ENCODE data around the gene PPP4R1.
"Not testable (repeated sequence)": the region's sequence is repeated elsewhere in the genome, so short reads cannot be mapped to it uniquely, and the experiment has no call there.

Gene PPP4R1

DNA sequence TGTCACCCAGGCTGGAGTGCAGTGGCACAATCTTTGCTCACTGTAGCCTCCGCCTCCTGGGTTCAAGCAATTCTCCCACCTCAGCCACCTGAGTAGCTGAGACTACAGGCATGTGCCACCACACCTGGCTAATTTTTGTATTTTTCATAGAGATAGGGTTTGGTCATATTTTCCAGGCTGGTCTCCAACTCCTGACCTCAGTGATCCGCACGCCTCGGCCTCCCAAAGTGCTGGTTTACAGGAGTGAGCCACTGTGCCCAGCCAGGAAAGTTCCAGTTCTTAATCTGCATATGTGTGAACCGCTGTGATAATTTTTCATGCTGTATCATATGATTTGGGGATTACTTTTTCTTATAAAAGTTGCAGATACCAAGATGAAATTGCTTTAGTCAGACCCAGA is 14.6 kb upstream of the PPP4R1 start:
- no peak for DNase-seq (ENCODE audit: low spot score)

DNA sequence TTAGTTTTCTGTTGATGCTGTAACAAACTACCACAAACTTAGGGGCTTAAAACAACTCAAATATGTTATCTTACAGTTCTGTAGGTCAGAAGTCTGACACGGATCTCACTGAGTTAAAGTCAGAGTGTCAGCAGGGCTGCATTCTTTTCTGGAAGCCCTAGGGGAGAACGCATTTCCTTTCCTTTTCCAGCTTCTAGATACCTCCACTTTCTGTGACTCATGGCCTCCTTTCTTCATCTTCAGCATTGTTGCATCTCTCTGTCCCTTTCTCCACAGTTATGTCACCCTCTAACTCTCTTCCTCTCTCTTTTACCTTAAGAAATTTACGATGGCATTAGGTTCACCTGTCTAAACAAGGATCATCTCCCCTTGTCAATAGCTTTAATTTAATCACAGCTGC is 13.3 kb upstream of the PPP4R1 start:
- DNase-seq (ENCODE audit: low spot score), result peak; percentile 59

DNA sequence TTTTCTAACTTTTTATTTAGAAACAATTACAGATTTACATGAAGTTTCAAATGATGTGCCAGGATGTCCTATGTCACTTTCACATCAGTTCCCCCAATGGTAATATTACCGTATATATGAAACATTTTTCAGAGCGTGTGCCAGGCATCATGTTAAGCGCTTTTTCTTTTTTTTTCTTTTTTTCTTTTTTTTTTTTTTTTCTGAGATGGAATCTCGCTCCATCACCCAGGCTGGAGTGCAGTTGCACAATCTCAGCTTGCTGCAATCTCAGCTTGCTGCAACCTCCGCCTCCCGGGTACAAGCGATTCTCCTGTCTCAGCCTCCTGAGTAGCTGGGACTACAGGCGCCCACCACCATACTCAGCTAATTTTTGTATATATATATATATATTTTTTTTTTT is 5.6 kb upstream of the PPP4R1 start:
- no peak for DNase-seq (ENCODE audit: low spot score)

DNA sequence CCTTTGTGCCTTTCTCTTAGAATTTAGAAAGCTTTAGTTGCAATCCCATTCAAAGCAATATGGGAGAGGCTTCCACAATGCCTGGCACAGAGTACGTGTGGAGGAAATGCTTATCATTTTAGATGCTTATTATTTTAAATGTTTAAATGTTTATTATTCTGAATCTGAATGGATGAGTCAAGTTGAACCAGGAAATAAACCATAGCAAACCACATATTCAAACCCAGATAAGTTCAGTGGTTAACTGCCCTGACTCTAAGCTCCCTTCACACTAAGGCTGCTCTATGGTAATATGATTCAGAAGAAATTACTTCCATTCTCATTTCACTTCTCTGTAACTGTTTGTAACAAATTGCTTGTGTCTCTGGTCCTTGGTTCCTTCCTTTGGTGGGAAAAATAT is 5.2 kb upstream of the PPP4R1 start:
- DNase-seq (ENCODE audit: low spot score), result peak; percentile 66

DNA sequence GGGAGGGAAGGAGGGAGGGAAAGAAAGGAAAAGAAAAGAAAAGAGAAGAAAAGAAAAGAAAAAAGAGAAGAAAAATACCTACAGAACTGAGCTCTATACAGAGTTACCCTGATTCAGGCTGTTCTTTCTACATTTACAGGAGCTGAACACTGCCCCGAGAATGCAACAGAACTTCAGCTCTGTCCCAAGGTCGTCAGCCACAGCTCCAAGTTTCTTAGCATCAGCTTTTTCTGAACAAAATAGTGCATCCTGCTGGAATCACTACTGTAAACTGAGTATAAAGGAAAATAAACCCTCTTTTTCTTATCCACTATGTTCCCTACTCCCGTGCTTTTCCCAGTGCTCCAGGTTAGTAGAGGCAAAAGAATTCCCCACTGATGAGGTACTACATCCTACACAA is 4.7 kb upstream of the PPP4R1 start:
- no peak for DNase-seq (ENCODE audit: low spot score)

DNA sequence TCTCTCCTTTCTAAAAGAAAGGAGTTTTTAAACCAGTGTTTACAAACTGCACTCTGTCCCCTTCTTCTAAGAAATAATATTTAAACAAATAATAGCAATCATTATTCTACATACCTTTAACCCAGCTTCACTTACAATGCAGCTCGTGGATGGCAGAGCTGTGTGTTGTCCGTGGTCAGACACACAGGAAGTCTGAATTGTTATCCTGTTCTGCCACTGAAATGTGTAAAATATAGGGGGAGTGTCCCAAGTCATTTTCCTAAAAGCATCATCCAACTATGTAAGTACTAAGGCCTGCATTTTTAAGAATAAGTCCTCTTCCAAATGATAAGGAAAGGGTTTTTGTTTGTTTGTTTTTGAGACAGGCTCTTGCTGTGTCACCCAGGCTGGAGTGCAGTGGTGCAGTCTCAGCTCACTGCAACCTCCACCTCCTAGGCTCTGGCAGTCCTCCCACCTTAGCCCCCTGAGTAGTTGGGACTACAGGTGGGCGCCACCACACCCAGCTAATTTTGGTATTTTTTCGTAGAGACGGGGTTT is 2.7 kb upstream of the PPP4R1 start:
- DNase-seq (ENCODE audit: low spot score), result peak; percentile 19

DNA sequence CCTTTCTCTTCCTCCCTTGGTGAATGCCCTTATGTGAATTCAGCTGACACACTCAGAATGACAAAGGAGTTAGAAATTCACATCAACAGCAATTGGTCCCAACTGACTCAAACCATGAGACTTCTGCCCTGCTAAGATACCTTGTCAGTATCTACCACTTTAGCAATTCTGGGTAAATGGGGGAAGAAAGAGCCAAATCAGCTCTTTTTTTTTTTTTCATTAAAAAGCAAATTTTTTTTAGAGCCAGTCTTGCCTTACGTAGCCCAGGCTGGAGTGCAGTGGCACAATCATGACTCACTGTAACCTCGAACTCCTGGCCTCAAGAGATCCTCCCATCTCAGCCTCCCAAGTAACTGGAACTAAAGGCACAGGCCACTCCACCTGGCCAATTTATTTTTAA is 1.7 kb upstream of the PPP4R1 start:
- DNase-seq (ENCODE audit: low spot score), result peak; percentile 73

DNA sequence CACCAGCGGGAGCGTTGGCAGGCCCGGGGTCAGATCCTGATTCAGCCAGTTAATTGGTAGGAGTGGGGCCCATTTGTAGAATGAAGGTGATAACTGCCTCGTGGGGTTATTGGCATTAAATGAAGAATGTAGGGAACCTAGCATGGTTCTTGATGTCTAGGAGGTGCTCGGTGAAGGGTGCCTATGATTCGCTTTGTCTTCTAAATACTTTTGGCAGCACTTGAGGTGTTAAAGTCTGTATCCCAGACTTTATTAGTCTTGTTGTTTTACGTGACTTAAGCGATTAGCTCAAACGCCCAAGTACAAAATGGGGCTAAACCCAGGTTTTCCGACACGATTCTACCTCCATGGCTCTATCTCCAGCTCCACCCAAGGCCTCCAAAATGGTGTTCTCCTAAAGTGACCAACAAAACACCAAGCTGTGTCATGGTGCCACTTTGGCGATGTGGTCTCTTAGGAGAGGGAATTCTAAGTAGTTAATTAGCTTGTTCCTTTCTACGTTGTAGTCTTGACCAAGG is 980 bp upstream of the PPP4R1 start:
- DNase-seq (ENCODE audit: low spot score), result no peak

DNA sequence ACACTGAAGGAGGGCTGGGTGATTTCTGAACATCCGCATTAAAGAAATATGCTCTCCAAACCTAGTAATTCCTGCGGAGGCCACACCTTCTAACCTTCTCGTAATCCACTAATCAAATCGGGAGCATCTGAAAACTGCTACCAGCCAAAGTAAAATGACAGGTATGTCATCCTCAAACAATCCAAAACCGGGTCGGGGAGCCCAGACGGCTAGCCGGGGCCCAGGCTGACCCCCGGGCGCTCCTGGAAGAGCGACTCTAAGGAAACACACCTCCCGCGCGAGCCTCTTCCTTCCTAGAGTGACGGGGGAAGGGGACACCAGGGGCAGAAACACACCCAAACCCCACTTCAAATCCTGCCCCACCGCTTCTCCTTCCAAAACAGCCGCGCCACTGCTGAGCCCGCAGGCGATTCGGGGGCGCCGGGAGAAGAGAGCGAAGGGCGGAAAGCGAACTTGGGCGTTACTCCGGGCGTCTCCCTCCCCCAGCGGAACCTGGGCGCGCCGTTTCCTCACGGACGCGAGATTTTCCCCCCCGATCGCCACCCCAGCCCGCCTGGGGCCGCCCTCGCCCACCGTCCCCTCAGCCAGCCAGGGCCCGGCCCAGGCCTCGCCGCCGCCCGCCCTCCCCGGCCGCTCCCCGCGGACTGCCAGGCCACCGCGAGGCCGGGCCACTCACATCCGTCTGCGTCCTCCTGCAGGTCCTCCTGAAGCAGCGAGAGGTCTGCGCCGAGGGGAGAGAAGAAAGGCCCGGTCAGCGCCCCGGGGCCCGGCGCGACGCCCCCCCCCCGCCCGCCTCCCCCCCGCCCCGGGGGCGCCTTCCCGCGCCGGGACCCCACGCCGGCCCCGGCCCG is 584 bp downstream of the PPP4R1 start:
- DNase-seq (ENCODE audit: low spot score), result peak; percentile 57

DNA sequence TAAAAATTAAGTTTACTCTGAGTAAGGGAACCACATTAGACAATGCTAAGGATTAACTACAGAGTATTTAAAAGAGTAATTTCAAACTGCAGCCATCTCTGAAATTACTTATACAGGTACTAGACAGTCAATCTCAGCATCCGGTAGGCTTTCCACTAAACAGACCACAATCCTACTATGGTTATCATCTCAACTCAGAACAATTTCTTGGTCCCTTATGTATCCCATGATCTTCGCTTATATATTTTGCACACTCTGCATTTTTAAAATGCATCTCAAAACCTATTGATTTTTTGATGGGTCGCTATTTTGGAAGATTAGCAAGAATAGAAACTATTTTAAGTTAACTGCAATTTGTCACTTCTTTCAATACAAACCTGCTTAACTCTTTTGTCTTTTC is 1.4 kb downstream of the PPP4R1 start:
- peak; percentile 14 for DNase-seq (ENCODE audit: low spot score)

DNA sequence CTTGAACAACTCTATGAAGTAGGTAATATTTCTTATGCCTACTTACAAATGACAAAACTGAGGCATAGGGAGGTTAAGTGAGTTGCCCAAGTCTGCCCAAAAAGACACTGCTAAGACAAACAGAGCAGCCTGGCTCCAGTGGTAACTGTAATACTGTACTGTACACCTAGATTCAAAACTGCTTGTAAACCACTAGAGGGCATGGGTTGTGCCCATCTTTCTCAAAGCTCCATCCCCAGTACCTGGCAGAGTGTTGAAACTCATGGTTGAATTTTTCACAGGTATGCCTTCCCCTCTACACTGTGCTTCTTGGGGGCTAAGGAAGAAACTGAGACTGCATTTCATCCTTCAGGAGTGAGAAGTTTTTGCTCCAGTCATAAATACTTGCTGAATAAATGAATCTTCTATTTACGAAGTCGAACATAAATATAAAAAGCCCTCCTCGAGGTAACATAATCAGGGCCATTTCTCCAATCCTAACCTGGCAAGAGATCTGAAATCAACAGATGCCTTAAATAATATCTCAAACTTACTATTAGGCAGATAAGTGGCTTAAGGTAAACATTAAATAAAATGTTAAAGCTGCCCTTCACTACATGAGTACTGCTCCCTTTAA is 2.0 kb downstream of the PPP4R1 start:
- DNase-seq (ENCODE audit: low spot score), result peak; percentile 77

DNA sequence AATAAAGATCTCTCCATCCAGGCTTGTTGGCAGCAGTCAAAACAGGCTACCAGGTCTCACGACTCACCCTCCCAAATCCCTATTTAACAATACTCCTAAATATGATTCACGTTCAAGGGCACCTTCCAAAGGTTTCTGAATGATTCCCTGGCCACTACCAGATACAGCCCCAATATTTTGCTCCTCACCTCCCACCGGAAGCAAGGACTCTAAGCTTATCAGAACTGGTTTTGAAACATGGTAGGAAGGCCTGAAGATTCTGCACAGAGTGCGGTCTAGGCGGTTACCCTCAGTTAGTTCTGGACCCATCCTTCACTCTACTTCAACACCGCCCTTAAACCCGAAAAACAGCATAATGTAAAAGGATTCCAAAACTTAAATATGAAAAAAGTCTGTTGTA is 5.2 kb downstream of the PPP4R1 start:
- DNase-seq (ENCODE audit: low spot score), result no peak

DNA sequence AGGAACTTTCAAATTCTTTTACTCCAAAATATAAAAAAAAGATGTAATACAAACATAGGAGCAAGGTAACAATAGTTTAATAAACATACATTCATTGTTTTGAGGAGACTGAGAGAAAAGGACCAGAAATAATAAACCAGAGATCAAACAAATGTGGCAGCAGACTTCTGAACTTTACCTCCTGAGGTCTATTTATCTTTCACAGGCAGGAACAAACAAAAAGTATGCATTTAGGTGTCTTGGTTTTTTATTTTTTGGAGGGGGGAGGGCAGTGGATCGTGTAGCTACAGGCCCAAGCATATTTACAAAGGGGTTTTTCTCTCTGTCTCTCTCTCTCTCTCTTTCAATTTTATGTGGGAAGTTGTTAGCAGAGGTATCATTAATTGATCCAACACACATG is 5.6 kb downstream of the PPP4R1 start:
- DNase-seq (ENCODE audit: low spot score), result no peak

DNA sequence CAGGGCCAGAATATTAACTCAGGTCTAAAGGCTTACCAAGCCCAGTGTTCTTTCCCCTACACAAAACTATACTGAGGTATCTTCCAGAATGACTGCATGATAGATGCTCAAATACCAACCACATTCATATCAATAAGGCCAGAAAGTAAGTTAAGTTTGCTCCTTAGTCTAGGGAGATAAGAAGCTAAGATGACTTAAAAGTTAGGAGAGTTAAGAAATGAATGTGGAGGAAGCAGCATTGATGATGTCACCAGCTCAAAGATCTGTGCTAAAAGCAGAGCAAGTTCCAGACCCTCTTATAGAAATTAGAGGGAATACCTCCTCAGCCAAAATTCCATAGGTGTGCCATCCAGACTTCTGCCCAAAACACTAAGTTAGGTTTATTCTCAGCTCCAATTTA is 6.1 kb downstream of the PPP4R1 start:
- DNase-seq (ENCODE audit: low spot score), result no peak

DNA sequence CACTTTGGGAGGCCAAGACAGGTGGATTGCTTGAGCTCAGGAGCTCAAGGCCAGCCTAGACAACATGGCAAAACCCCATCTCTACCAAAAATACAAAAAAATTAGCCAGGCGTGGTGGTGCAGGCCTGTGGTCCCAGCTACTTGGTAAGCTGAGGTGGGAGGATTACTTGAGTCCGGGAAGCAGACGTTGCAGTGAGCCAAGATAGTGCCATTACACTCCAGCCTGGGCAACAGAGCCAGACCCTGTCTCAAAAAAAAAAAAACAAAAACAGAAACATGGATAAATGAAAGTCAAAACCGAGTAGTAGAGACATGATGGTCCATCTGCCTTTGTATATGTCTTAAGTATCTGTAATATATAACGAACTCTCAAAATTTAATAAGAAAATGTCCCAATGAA is 7.2 kb downstream of the PPP4R1 start:
- DNase-seq (ENCODE audit: low spot score), result not testable (repeated sequence)

DNA sequence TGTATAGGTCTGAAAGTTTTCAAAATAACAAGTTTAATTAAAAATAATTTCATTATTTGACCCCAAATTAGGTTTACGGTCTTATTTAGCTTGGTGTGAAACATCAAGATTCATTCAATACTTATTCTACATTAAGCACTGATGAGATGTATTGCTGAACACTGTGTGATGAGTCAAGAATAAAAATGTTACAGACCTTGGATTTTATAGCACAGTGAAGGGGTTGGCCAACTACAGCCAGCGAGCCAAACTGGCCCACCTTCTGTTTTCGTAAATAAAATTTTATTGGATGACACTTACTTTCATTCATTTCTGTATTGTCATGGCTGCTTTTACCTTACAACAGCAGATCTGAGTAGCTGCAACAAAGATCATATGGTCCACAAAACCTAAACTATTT is 8.3 kb downstream of the PPP4R1 start:
- DNase-seq (ENCODE audit: low spot score), result no peak

DNA sequence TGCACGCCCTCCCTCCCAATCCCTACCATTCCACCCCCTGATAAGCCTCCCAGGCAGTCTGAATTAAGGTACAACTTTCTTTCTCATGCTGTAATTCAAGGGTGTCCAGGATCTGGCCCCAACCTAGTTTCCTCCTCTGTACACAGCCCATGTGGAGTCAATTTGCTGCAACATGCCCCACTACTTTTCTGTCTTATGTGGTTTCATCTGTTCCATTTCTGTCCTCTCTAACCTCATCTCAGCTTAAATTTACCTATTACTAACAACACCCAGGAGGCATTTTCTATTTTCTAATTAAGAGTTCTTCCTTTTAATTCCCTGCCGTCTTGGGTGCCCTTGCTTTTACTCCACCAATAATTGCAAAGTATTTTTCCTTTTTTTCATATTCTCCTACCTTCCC is 10.0 kb downstream of the PPP4R1 start:
- no peak for DNase-seq (ENCODE audit: low spot score)

DNA sequence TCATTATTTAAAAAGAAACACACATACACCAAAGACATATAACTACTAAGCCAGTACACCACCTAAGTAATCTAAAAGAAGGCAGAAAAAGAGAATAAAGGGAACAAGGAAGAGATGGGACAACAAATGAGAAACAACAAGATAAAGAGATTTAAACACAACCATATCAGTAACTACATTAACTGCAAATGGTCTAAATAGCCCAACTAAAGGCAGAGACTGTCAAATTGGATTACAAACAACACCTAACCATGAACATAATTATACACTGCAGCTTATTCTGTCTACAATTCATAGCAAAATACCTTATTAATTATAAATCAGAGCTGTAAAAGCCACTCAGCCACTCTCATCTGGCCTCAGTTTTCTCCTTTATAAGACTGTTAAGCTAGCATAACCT is 15.0 kb downstream of the PPP4R1 start:
- DNase-seq (ENCODE audit: low spot score), result no peak

DNA sequence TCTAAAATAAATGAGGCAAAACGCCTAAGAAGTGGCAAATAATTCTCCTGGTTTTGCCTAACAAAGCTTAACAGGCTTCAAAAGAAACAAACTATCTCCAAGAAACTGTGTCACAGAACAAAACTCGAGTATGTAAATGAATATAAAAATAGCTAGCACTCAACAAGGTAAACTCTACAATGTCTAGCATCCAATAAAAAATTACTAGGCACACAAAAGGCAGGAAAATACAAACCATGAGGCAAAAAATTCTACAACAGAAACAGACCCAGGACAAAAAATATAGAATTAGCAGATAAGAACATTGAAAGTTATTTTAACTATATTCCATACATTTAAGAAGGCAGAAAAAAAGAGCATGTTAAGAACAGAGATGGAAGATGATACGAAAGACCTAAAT is 16.8 kb downstream of the PPP4R1 start:
- DNase-seq (ENCODE audit: low spot score), result no peak

DNA sequence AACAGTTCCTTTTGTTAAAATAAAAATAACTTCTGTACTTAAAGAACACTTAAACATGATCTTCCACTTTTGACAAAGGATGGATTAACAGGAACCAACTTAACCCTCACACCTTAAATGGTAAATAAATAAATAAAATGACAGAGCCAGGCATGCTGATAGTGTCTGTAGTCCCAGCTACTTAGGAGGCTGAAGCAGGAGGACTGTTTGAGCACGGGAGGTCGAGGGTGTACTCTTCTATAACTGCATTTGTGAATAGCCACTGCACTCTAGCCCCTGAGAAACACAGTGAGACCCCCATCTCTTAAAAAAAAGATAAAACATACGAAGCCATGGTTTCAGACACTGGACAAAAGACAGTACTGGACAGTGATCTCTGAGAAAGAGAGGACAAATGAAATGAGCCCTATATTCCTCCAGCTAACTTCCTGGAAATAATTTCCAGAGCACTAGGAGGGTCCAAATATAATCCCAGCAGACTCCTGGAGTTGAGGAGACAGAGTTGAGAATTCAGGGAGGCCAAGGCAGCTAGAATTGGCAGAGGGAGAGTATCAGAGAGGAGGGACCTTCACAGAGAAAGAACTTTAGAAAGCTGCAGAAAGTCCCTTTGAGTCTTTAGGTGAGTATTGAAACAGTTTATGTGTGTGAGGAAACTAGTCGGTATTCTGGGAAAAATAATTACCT is 17.4 kb downstream of the PPP4R1 start:
- no peak for DNase-seq (ENCODE audit: low spot score)

DNA sequence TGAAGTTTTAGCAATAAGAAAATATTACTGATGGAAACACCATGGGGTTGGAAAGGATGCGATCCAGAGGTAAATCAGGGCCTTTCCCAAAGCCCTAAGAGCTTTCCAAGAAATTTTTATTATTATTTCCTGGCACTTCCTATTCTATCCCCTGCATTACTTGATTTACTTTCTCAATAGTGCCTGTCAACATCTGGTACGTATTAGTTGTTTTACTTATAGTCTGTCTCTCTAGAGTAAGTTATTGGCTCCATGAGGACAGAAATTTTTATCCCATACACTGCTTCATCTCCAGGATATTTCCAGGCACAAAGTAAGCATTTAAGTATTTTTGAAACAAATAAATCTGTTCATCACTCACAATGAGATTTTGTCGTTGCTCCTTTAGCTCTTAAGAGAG is 18.1 kb downstream of the PPP4R1 start:
- DNase-seq (ENCODE audit: low spot score), result no peak

DNA sequence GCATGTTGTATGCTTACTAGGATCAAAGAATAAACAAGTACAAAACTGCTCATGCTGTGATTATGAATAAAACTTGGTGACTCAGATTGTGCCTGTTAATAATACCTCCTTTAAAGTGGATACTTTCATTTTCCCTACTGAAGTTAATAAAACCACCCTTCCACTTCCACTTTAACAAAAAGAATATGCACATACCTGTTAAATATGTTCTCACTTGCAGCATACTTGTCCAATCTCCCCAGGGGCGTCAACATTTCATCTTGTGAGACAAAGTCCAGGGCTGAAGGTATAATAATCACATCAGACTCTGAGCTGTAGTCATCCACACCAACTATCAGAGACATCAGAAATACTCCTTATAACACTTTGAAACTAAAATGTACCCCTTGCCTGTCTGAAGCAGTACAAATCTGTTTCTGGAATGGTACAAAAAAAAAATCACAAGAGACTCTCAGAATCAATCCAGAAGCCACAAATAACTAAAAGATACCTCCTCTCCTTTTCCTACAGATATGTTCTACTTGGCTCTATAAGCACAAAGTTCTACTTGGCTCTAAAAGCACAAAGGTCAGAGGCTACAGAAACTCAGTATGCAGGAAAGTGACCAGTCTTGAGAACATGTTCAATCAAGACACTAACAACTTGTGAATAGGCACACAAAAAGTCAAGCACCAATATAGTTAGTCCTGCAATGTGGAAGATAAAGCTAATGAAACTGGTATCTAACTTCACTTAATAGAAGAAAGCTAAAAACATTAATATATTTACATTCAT is 19.3 kb downstream of the PPP4R1 start:
- peak; percentile 32 for DNase-seq (ENCODE audit: low spot score)

All from kidney tubule cell (primary cell).